ENCODE measurements around the gene TIMM29. TPM values are rescaled to one million over a fixed set of nuclear protein-coding genes. Genes with fewer than 3 reads are reported as not detected.

TIMM29 gene
- total RNA-seq, 2 donors from 2014 or later: 20.7 to 21.4 TPM

DNA sequence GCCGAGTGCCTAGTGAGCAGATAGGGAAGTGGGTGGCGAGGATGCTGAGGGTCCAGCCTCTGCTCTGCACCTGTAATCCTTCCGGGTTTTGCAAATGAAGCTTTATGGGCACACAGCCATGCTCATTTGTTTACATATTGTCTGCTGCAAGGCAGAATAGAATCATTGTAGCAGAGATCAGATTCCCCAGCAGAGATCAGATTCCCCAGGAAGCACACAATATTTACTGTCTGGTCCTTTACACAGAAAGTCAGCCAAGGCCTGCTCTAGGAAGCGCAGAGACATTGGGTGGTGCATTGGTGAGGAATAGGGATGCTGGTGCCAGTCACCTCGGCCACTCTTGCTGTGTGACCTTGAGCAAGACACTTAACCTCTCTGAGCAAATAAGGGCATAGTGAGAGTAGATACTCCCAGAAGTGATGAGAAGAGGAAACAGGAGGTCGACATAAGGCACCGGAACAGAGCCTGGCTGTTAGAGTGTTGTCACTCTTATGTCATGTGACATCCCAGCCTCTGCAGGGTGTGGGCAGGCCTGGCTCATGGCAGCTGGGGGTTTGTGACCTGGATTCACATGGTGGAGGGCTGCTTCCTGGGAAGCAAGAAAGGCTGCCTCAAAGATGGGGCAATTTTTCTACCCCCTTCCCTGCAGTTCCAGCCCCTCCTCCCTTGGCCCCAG lies 31.6 kb upstream of the TIMM29 start:
- Mint-ChIP-seq H3K36me3 (ENCODE audit: low read depth) (no peaks in the 10 kb centered on the region), H3K9me3 (no peaks in the 10 kb centered on the region), H3K4me1 (peaks cover 13% of the 10 kb centered on the region), H3K27me3 (no peaks in the 10 kb centered on the region), H3K27ac (peak overlapping the region; percentile 78), H3K4me3 (no peak overlapping the region)
- peak; percentile 44 for ATAC-seq (replicated peaks)

DNA sequence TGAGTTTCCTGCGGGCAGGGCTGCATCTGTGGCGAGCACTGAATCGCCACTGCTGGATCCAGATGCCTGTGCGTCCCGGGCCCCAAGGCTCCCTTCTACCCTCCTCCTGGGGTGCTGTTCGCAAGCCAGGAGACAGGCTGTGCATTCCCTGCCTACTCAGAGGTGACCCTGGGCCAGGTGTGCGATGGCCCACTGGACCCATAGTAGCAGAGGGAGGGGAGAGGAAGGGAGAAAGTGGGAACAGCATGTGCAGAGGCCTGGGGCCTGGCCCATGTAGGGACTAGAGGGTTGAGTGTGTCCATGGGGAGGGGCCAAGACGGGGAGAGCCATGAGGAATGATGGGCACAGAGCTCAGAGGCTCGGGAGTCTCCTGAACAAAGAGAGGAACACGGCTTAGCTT lies 30.0 kb upstream of the TIMM29 start:
- H3K27ac Mint-ChIP-seq: no peak overlapping the region
- H3K9me3 Mint-ChIP-seq: no peaks in the 10 kb centered on the region
- peaks cover 10% of the 10 kb centered on the region for H3K36me3 Mint-ChIP-seq (ENCODE audit: low read depth)
- no peaks in the 10 kb centered on the region for H3K27me3 Mint-ChIP-seq
- ATAC-seq (replicated peaks): no peak
- no peak overlapping the region for H3K4me3 Mint-ChIP-seq
- peaks cover 13% of the 10 kb centered on the region for H3K4me1 Mint-ChIP-seq

DNA sequence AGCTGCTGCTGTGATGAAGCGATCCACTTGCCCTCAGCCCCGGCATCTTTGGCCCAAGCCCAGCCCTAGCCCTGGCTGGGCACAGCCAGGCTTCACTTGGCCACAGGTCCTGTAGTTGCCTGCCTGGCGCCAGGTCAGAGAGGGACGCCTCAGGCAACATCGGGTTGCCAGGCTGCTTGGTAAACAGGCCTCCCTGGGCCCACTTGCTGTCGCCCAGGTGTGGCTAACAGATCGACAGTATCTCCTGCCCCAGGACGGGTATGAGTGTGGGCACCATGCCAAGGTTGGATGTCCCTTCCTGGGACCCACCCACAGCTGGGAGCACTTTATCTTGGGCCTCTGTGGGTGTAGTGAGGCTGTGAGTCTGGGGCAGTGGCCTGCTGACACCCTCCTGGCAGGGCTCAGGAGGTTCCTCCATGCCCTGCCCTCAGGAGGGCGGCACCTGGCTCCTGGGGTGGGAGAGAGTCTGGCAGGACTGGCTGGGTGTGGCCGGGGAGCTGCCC lies 29.4 kb upstream of the TIMM29 start:
- H3K4me3 Mint-ChIP-seq: no peak overlapping the region
- peaks cover 10% of the 10 kb centered on the region for H3K36me3 Mint-ChIP-seq (ENCODE audit: low read depth)
- H3K4me1 Mint-ChIP-seq: peaks cover 13% of the 10 kb centered on the region
- no peak for ATAC-seq (replicated peaks)
- H3K27ac Mint-ChIP-seq: no peak overlapping the region
- no peaks in the 10 kb centered on the region for H3K9me3 Mint-ChIP-seq
- no peaks in the 10 kb centered on the region for H3K27me3 Mint-ChIP-seq

DNA sequence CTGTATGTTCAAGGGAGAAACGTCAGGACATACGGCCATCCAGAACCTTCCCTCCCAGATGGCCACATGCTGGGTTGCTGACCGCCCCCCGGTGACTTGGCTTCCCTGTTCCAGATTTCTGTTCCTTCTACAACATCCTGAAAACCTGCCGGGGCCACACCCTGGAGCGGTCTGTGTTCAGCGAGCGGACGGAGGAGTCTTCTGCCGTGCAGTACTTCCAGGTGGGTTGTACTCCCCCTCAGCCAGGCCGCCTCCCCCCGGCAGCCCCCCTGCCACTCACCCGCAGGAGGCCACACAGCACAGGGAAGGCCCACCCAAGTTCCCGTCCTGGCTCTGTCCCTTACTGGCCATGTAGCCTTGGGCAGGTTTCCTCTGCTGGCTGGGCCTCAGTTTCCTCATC lies 20.7 kb upstream of the TIMM29 start:
- Mint-ChIP-seq H3K36me3 (ENCODE audit: low read depth) (peaks cover 58% of the 10 kb centered on the region), H3K9me3 (no peaks in the 10 kb centered on the region), H3K27ac (no peak overlapping the region), H3K27me3 (no peaks in the 10 kb centered on the region), H3K4me1 (no peaks in the 10 kb centered on the region), H3K4me3 (no peak overlapping the region)
- no peak for ATAC-seq (replicated peaks)

DNA sequence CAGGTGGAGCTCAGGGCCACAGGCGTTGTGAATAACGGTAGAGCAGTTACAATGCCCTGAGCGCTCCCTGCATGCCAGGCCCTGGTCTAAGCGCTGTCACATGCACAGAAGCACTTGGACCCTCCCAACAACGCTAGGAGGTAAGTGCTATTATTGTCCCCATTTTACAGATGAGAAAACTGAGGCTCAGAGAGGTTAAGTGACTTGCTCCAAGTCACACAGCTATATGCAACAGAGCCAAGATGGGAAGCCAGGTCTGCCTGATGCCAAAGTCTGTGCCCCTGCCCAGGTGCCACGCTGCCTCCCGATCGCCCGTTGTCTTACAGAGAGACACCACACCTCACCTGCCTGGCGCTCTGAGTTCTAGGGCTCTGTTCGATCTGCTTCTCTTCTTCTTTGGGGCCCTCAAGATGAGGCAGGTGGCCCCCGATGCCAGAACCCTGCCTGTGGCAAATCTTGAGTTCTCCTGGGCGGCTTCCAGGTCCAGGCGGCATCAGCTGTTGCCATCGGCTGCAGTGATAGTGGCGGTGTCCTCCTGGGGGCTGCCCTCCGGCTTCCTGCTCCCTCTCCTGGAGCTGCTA lies 20.1 kb upstream of the TIMM29 start:
- Mint-ChIP-seq H3K9me3 (no peaks in the 10 kb centered on the region), H3K4me3 (no peak overlapping the region), H3K27ac (no peak overlapping the region), H3K27me3 (no peaks in the 10 kb centered on the region), H3K4me1 (no peaks in the 10 kb centered on the region), H3K36me3 (ENCODE audit: low read depth) (peaks cover 56% of the 10 kb centered on the region)
- ATAC-seq (replicated peaks): no peak

DNA sequence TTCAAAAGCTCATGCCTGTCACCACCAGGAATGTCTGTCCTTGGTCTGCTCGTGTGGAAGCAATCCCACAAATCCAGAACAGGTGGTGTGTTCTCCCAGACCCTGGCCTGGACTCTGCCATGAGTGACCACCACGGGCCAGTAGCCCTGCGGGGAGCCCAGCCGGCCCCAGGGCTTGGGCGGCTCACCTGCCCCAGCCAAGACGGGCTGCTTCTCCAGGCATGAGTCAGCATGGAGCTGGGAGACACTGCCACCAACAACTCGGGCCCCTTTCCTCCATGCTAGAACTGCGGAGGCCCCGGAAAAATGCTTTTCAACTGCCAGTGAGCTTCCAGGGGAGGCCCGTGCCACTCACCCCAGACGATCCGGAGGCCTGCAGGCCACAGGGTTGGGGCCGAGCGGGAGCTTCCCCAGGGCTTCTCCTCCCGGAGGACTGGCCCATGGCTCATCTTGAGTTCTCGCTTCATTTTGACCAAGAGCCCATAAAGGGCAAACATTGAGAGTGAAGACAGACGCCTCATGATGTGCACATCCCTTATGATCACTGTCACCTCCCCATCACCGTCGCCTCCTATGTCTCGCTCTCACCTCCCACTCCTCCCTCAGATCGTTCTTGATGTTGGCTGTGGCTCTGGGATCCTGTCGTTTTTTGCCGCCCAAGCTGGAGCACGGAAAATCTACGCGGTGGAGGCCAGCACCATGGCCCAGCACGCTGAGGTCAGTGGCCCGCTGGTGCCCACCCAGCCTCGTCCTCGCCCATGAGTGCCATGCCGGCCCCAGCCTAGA lies 16.8 kb upstream of the TIMM29 start:
- Mint-ChIP-seq H3K9me3 (no peaks in the 10 kb centered on the region), H3K4me3 (no peak overlapping the region), H3K4me1 (no peaks in the 10 kb centered on the region), H3K27ac (no peak overlapping the region), H3K27me3 (no peaks in the 10 kb centered on the region), H3K36me3 (ENCODE audit: low read depth) (peaks cover 54% of the 10 kb centered on the region)
- no peak for ATAC-seq (replicated peaks)

- H3K4me3 Mint-ChIP-seq: no peak overlapping the region
- no peaks in the 10 kb centered on the region for H3K27me3 Mint-ChIP-seq
- no peak overlapping the region for H3K27ac Mint-ChIP-seq
- H3K9me3 Mint-ChIP-seq: no peaks in the 10 kb centered on the region
- H3K36me3 Mint-ChIP-seq (ENCODE audit: low read depth): peaks cover 49% of the 10 kb centered on the region
- ATAC-seq (replicated peaks): no peak
- no peaks in the 10 kb centered on the region for H3K4me1 Mint-ChIP-seq
Observed at GRCh38 chr19:10912619-10913018, 16.0 kb upstream of the TIMM29 start.

DNA sequence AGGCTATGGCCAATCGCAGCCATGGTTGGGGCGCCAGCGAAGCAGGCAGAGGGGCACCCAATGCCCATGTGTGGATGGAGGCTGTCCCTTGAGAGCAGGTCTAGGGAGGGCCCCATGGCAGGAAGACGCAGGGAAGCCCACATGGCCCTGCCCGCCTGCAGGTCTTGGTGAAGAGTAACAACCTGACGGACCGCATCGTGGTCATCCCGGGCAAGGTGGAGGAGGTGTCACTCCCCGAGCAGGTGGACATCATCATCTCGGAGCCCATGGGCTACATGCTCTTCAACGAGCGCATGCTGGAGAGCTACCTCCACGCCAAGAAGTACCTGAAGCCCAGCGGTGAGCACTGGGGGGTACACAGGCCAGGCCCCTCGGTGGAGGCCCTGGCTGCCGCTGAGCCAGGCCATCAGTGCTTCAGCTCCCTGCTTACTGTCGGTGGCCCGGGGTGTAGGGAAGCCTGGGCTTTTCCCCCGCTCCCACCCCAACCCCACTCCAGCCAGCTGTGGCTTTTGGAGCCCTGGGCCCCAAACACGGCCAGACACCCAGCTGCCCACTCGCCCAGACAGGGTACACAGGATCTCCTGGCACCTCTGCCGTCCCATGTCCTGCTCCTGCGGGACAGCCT lies 14.8 kb upstream of the TIMM29 start:
- Mint-ChIP-seq H3K27me3 (no peaks in the 10 kb centered on the region), H3K27ac (no peak overlapping the region), H3K36me3 (ENCODE audit: low read depth) (peaks cover 49% of the 10 kb centered on the region), H3K4me1 (no peaks in the 10 kb centered on the region), H3K4me3 (no peak overlapping the region), H3K9me3 (no peaks in the 10 kb centered on the region)
- no peak for ATAC-seq (replicated peaks)

DNA sequence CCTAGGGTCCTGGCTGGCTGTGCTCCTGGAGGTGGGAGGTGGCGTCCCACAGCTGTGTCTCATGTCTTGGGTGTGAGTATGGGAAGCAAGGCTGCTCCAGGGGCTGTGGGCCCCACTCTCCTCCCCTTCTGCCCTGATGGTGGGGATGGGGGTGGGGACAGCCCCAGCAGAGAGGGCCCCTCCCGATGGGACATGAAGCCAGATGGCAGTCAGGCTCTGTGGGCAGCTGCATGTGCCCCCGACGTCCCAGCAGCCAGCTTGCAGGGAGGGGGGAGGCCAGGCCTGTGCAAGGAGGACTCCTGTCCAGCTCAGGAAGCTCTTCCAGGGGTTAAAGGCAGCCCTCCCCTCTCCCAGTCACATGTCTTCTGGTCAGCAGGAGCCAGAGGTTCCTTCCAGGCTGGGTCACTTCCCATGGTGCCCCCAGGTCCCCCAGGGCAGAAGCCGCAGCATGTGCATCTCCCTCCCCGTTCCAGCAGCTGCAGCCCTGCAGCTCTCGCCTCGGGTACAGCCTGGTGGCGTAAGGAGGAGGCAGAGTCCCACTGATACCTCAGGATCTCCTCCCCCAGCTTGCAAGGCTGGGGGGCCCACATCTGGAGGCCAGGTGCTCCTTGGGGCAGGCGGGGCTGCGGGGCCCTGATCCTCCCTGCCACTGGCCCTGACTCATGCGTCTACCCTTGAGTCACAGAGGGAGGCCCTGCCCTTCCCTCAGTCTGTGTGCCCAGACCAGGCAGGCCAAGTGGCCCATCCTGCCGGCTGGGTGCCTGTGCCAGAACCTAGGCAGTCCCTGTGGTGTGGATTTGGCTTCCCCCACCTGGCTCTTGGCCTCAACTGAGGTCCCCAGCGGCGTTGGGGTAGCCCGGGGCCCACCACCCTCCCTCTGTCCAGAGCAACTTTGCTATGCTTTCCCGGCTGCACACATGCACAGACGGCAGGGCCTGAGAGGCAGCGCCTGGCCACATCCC lies 13.2 kb upstream of the TIMM29 start:
- no peak for ATAC-seq (replicated peaks)
- H3K36me3 Mint-ChIP-seq (ENCODE audit: low read depth): peaks cover 49% of the 10 kb centered on the region
- H3K4me1 Mint-ChIP-seq: no peaks in the 10 kb centered on the region
- H3K27ac Mint-ChIP-seq: no peak overlapping the region
- H3K27me3 Mint-ChIP-seq: no peaks in the 10 kb centered on the region
- no peak overlapping the region for H3K4me3 Mint-ChIP-seq
- H3K9me3 Mint-ChIP-seq: no peaks in the 10 kb centered on the region

DNA sequence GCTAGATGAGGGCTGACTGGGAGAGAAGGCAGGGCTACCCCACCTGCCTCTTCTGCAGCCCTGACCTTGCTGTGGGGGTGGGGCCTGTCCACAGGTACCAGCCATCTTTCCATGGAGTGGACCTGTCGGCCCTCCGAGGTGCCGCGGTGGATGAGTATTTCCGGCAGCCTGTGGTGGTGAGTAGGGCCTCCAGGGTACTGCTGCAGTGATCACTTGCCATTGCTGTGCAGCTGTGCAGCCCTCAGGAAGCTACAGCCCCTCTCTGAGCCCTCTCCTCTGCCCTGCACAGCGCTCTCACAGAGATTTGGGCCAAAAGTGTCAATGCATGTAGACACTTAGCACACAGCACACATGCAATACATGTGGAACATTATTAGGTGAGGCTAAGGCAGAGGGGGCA lies 12.0 kb upstream of the TIMM29 start:
- H3K4me3 Mint-ChIP-seq: no peak overlapping the region
- no peaks in the 10 kb centered on the region for H3K27me3 Mint-ChIP-seq
- no peak for ATAC-seq (replicated peaks)
- no peaks in the 10 kb centered on the region for H3K9me3 Mint-ChIP-seq
- H3K27ac Mint-ChIP-seq: no peak overlapping the region
- H3K36me3 Mint-ChIP-seq (ENCODE audit: low read depth): peaks cover 47% of the 10 kb centered on the region
- no peaks in the 10 kb centered on the region for H3K4me1 Mint-ChIP-seq

DNA sequence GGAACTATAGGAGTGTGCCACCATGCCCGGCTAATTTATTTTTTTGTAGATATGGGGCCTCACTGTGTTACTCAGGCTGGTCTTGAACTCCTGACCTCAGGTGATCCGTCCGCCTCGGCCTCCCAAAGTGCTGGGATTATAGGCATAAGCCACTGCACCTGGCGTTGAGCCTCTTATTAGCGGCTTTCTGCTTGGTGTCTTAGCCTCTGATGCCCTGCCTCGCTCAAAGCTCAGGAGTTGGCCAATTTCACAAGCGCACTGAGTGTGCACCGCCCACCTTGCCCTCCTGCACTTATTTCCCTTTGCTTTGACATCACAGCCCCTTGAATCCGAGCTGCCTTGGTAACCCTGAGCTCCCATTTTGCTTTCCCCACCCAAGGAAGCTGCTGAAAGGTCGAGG lies 10.3 kb upstream of the TIMM29 start:
- no peak overlapping the region for H3K27ac Mint-ChIP-seq
- no peaks in the 10 kb centered on the region for H3K27me3 Mint-ChIP-seq
- no peaks in the 10 kb centered on the region for H3K9me3 Mint-ChIP-seq
- no peak overlapping the region for H3K4me3 Mint-ChIP-seq
- H3K4me1 Mint-ChIP-seq: no peaks in the 10 kb centered on the region
- no peak for ATAC-seq (replicated peaks)
- peaks cover 43% of the 10 kb centered on the region for H3K36me3 Mint-ChIP-seq (ENCODE audit: low read depth)

- Mint-ChIP-seq H3K4me1 (no peaks in the 10 kb centered on the region), H3K4me3 (no peak overlapping the region), H3K27me3 (no peaks in the 10 kb centered on the region), H3K27ac (no peak overlapping the region), H3K36me3 (ENCODE audit: low read depth) (peaks cover 48% of the 10 kb centered on the region), H3K9me3 (no peaks in the 10 kb centered on the region)
- no peak for ATAC-seq (replicated peaks)
Observed at GRCh38 chr19:10919352-10920287, 9.0 kb upstream of the TIMM29 start.

DNA sequence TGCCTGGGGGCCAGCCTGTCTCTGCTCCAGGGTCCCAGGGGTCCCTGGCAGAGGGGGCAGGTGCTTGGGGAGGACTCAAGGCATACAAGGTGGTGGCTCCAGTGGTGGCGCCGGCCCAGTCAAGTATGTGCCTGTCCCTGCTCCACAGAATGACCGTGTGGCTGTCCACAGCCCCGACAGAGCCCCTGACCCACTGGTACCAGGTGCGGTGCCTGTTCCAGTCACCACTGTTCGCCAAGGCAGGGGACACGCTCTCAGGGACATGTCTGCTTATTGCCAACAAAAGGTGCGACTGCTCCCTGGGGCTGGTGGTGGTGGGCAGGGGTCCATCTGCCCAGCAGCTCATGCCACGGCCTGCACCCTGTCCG lies 8.3 kb upstream of the TIMM29 start:
- no peaks in the 10 kb centered on the region for H3K27me3 Mint-ChIP-seq
- no peaks in the 10 kb centered on the region for H3K9me3 Mint-ChIP-seq

More for the DNA sequence above, 8.3 kb upstream of the TIMM29 start:
- no peak for ATAC-seq (replicated peaks)
- no peak overlapping the region for H3K27ac Mint-ChIP-seq
- no peaks in the 10 kb centered on the region for H3K4me1 Mint-ChIP-seq
- H3K4me3 Mint-ChIP-seq: no peak overlapping the region
- H3K36me3 Mint-ChIP-seq (ENCODE audit: low read depth): peaks cover 54% of the 10 kb centered on the region
